ENCODE measurements around the gene PLB1.

DNA sequence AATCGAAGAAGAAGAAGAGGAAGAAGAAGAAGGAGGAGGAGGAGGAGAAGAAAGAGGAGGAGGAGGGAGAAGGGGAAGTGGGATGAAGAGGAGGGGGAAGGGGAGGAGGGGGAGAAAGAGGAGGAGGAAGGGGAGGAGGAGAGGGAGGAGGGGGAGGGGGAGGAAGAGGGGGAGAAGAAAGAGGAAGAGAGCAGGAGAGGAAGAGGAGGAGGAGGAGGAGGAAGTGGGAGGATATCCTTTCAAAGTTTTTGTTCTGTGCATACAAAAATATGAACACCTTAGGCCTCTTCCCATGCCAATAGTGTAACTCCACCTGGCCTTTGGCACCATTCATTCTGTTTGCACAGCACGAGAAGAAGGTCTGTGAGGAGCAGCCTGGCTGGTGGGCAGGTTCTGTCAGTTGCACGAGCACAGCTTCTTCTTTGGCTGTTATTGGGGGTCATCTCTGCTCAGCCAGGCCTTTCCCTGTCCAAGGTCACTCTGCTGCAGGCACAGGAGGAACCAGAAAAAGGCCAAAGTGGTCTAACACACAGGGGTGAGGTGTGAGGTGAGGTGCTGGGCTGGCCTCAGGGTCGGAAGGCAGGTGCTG is 25.8 kb upstream of the PLB1 start:
- TF ChIP-seq EZH2phosphoT487 (IDR thresholded peaks at IDR 0.05; ENCODE audit: unreplicated experiment) = no peak
- no peak for TF ChIP-seq CTCF (conservative IDR thresholded peaks at IDR 0.05; ENCODE audit: low read depth in 2 of 2)
- no peak for TF ChIP-seq EZH2 (IDR thresholded peaks at IDR 0.05; ENCODE audit: low read depth, unreplicated experiment)
- TF ChIP-seq REST (IDR thresholded peaks at IDR 0.05; ENCODE audit: unreplicated experiment) = no peak
- TF ChIP-seq, protein P1, sequence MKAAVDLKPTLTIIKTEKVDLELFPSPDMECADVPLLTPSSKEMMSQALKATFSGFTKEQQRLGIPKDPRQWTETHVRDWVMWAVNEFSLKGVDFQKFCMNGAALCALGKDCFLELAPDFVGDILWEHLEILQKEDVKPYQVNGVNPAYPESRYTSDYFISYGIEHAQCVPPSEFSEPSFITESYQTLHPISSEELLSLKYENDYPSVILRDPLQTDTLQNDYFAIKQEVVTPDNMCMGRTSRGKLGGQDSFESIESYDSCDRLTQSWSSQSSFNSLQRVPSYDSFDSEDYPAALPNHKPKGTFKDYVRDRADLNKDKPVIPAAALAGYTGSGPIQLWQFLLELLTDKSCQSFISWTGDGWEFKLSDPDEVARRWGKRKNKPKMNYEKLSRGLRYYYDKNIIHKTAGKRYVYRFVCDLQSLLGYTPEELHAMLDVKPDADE (IDR thresholded peaks at IDR 0.05) = no peak
- no peak for TF ChIP-seq STAT1 (IDR thresholded peaks at IDR 0.05; ENCODE audit: unreplicated experiment)
- TF ChIP-seq JUNB (IDR thresholded peaks at IDR 0.05; ENCODE audit: unreplicated experiment) = no peak
- TF ChIP-seq POLR2AphosphoS5 (IDR thresholded peaks at IDR 0.05; ENCODE audit: low read depth) = no peak
